Activated T-cell treated with anti-CD3 and anti-CD28 coated beads, Interleukin-2, amount 50 U/mL, for 72 hours (primary cell): ENCODE results near the gene CBLB. TPM values are rescaled to one million over a fixed set of nuclear protein-coding genes. Genes with fewer than 3 reads are reported as not detected.

Experiments
- ATAC-seq, 2 donors: fragments of 150-1000 bp; cut with Tn5 transposase; replicated peaks in 1 of 2; 2 replicates each; pipeline ENCODE4 v1.10.0; 2021; ENCODE audit warnings: moderate library complexity in 2 of 2, mild to moderate bottlenecking in 1 of 2
- DNase-seq, 2 donors: peaks; one replicate each; pipeline ENCODE4 v3.0.0; 2021 to 2022; ENCODE audit warnings: mixed read lengths in 1 of 2
- H3K27ac Mint-ChIP-seq: one replicate; pipeline ENCODE4 v1.8.0; 2022; ENCODE audit warnings: mild to moderate bottlenecking, moderate library complexity, mixed read lengths
- H3K27me3 Mint-ChIP-seq: one replicate; pipeline ENCODE4 v1.8.0; 2022; ENCODE audit warnings: low read depth, mixed read lengths
- H3K36me3 Mint-ChIP-seq, 2 donors: one replicate each; pipeline ENCODE4 v1.8.0; 2022; ENCODE audit warnings: mixed read lengths in 2 of 2, mild to moderate bottlenecking in 1 of 2; ENCODE audit not compliant: insufficient read depth in 2 of 2
- H3K4me1 Mint-ChIP-seq: one replicate; pipeline ENCODE4 v1.8.0; 2022; ENCODE audit warnings: low read depth, mixed read lengths
- H3K4me3 Mint-ChIP-seq, 2 donors: one replicate each; pipeline ENCODE4 v1.8.0; 2022; ENCODE audit warnings: mild to moderate bottlenecking in 2 of 2, mixed read lengths in 2 of 2, moderate library complexity in 2 of 2
- H3K9me3 Mint-ChIP-seq, 2 donors: one replicate each; pipeline ENCODE4 v1.8.0; 2022; ENCODE audit warnings: mixed read lengths in 2 of 2
- total RNA-seq, 2 donors: library from RNA; stranded (reverse); gene quantifications; one replicate each; pipeline ENCODE4 v1.2.3, GENCODE V29; 2022

Gene CBLB
- total RNA-seq, 2 donors from 2014 or later, result 159 to 191 TPM

DNA sequence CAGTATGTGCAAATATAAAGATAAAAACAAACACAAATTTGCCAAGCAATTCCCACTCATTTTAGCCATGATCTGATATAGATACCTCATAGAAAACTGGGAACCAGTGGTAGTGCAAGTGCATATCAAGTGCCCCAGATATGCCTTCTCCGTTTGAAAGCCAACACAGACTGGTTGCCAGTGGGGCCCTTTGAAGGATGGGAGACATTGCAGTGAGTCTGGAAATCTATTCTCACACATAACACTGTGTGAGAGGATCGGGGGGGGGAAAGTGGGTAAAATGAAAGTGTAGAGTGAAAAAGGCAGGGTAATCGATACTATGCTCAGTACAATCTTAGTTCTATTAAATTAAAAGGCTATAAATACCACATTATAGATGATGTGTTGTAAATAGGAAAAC is 83.0 kb downstream of the CBLB start:
- Mint-ChIP-seq H3K27ac (peak overlapping the region; percentile 99), H3K9me3 (no peaks in the 10 kb centered on the region), H3K36me3 (peaks cover 7 to 29% of the 10 kb centered on the region in 2 donors), H3K27me3 (no peaks in the 10 kb centered on the region), H3K4me3 (peak overlapping the region in 1 of 2 donors; percentile 86), H3K4me1 (peaks cover 69% of the 10 kb centered on the region)
- DNase-seq (peak in 1 of 2 donors; percentile 28), ATAC-seq (no peak)

DNA sequence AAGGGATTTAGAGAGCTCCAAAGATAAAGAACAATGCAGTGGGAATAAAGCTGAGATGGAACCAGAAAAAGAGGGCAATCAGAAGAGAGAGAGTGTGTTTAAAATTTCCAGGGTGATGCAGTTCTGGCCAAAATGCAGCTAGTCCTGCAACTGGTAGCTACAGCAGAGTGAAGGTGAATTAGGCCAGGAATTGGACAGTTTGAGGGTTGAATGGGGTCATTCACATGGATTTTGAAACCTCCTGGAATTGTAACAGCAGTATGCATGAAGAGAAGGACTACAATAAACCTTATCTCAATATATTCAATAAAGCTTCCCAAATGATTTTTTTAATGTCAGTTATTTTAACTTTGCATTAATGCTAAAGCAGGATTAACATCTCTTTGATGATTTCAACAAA is 85.2 kb downstream of the CBLB start:
- Mint-ChIP-seq H3K36me3 (peaks cover 7 to 31% of the 10 kb centered on the region in 2 donors), H3K4me3 (peak overlapping the region in 1 of 2 donors; percentile 14), H3K4me1 (peaks cover 60% of the 10 kb centered on the region), H3K27ac (peak overlapping the region; percentile 53), H3K27me3 (no peaks in the 10 kb centered on the region), H3K9me3 (no peaks in the 10 kb centered on the region)
- no peak for DNase-seq
- ATAC-seq, result no peak

GRCh38 chr3:105781871-105782270 is 86.9 kb downstream of the CBLB start:
- DNase-seq (no peak), ATAC-seq (no peak)
- Mint-ChIP-seq H3K9me3 (no peaks in the 10 kb centered on the region), H3K4me3 (peak overlapping the region in 1 of 2 donors; percentile 43), H3K36me3 (peaks cover 12 to 34% of the 10 kb centered on the region in 2 donors), H3K4me1 (peaks cover 65% of the 10 kb centered on the region), H3K27ac (peak overlapping the region; percentile 95), H3K27me3 (no peaks in the 10 kb centered on the region)

- Mint-ChIP-seq H3K36me3 (peaks cover 11 to 40% of the 10 kb centered on the region in 2 donors), H3K27ac (no peak overlapping the region), H3K4me3 (no peak overlapping the region), H3K27me3 (no peaks in the 10 kb centered on the region), H3K9me3 (no peaks in the 10 kb centered on the region), H3K4me1 (peaks cover 66% of the 10 kb centered on the region)
- DNase-seq (no peak), ATAC-seq (no peak)
These were observed 88.7 kb downstream of the CBLB start for GRCh38 chr3:105780107-105780506.

DNA sequence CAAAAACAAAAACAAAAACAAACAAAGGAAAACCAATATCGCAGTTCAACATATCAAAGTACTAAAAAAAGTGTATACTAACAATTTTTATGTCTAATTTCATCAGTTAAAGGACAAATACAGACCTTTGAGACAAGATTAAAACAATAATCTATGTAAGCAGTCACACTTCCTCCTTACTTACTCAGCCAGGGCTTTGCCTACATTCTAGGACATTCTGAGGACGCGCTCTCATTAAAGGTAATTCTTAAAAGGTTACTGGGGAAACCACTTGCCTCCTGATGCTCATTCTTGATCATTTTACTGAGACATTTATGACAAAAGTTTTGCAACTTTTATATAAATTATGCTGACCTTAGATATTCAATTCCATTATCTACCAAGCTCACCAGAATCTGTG is 93.4 kb downstream of the CBLB start:
- Mint-ChIP-seq H3K4me1 (peaks cover 80% of the 10 kb centered on the region), H3K36me3 (peaks cover 10 to 55% of the 10 kb centered on the region in 2 donors), H3K27ac (peak overlapping the region; percentile 51), H3K4me3 (peak overlapping the region; percentile 14 to 28), H3K27me3 (no peaks in the 10 kb centered on the region), H3K9me3 (no peaks in the 10 kb centered on the region)
- no peak for ATAC-seq
- no peak for DNase-seq

- peaks cover 10 to 54% of the 10 kb centered on the region in 2 donors for H3K36me3 Mint-ChIP-seq
- peak overlapping the region; percentile 76 for H3K27ac Mint-ChIP-seq
- DNase-seq (no peak), ATAC-seq (peak; percentile 71 to 74)
- H3K4me3 Mint-ChIP-seq, result peak overlapping the region; percentile 35 to 50
- H3K27me3 Mint-ChIP-seq, result no peaks in the 10 kb centered on the region
- H3K9me3 Mint-ChIP-seq, result no peaks in the 10 kb centered on the region
- H3K4me1 Mint-ChIP-seq, result peaks cover 88% of the 10 kb centered on the region
These were observed 94.2 kb downstream of the CBLB start for GRCh38 chr3:105774444-105775180.

DNA sequence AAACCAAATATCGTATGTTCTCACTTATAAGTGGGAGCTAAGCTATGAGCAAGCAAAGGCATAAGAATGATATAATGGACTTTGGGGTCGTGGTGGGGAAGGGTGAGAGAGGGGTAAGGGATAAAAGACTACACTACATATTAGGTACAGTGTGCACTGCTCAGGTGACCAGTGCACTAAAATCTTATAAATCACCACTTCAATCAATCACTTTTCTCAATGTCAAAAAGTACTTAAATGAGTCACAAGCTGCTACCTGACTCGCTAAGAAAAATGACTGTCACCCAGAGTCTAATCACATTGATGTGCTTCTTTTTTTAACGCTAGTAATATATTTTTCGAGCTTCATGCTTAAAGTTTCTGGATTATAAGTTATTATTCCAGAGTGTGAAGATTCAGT is 95.5 kb downstream of the CBLB start:
- no peaks in the 10 kb centered on the region for H3K27me3 Mint-ChIP-seq
- peak overlapping the region; percentile 14 for H3K27ac Mint-ChIP-seq
- DNase-seq, result no peak
- H3K36me3 Mint-ChIP-seq, result peaks cover 15 to 66% of the 10 kb centered on the region in 2 donors
- ATAC-seq, result peak; percentile 52 to 67
- H3K4me3 Mint-ChIP-seq, result peak overlapping the region in 1 of 2 donors; percentile 32
- H3K4me1 Mint-ChIP-seq, result peaks cover 100% of the 10 kb centered on the region
- peaks cover 0 to 1% of the 10 kb centered on the region in 2 donors for H3K9me3 Mint-ChIP-seq

GRCh38 chr3:105772635-105773034 is 96.2 kb downstream of the CBLB start:
- H3K9me3 Mint-ChIP-seq, result peaks cover 0 to 1% of the 10 kb centered on the region in 2 donors
- no peak overlapping the region for H3K4me3 Mint-ChIP-seq
- peak overlapping the region; percentile 14 for H3K27ac Mint-ChIP-seq
- H3K27me3 Mint-ChIP-seq, result no peaks in the 10 kb centered on the region
- ATAC-seq, result no peak
- DNase-seq, result no peak
- H3K36me3 Mint-ChIP-seq, result peaks cover 15 to 68% of the 10 kb centered on the region in 2 donors
- H3K4me1 Mint-ChIP-seq, result peaks cover 100% of the 10 kb centered on the region

DNA sequence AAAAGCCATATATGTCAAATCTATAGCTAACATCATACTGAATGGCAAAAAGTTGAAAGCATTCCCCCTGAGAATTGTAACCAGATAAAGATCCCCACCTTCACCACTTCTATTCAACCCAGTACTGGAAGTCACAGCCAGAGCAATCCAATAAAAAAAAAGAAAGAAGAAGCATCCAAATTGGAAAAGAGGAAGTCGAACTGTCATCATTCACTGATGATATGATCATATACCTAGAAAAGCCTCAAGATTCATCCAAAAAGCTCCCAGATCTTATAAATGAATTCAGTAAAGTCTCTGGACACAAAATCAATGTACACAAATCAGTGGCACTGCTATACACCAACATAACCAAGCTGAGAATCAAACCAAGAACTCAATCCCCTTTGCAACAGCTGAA is 97.4 kb downstream of the CBLB start:
- no peak overlapping the region for H3K27ac Mint-ChIP-seq

GRCh38 chr3:105770410-105770809 is 98.4 kb downstream of the CBLB start:
- DNase-seq (no peak), ATAC-seq (no peak)
- Mint-ChIP-seq H3K4me3 (no peak overlapping the region), H3K27me3 (no peaks in the 10 kb centered on the region), H3K9me3 (peaks cover 0 to 1% of the 10 kb centered on the region in 2 donors), H3K36me3 (peaks cover 12 to 60% of the 10 kb centered on the region in 2 donors), H3K4me1 (peaks cover 100% of the 10 kb centered on the region), H3K27ac (no peak overlapping the region)

More for the DNA sequence above, 97.4 kb downstream of the CBLB start:
- ATAC-seq, result no peak
- DNase-seq, result no peak
- Mint-ChIP-seq H3K9me3 (peaks cover 0 to 1% of the 10 kb centered on the region in 2 donors), H3K4me1 (peaks cover 100% of the 10 kb centered on the region), H3K36me3 (peaks cover 13 to 61% of the 10 kb centered on the region in 2 donors), H3K27me3 (no peaks in the 10 kb centered on the region), H3K4me3 (peak overlapping the region in 1 of 2 donors; percentile 6)

GRCh38 chr3:105767776-105768175 is 101.0 kb downstream of the CBLB start:
- H3K36me3 Mint-ChIP-seq, result peaks cover 22 to 68% of the 10 kb centered on the region in 2 donors
- H3K4me1 Mint-ChIP-seq, result peaks cover 91% of the 10 kb centered on the region
- DNase-seq (no peak), ATAC-seq (no peak)
- H3K4me3 Mint-ChIP-seq, result peak overlapping the region; percentile 39 to 92
- peak overlapping the region; percentile 91 for H3K27ac Mint-ChIP-seq
- H3K27me3 Mint-ChIP-seq, result no peaks in the 10 kb centered on the region
- peaks cover 2 to 7% of the 10 kb centered on the region in 2 donors for H3K9me3 Mint-ChIP-seq

DNA sequence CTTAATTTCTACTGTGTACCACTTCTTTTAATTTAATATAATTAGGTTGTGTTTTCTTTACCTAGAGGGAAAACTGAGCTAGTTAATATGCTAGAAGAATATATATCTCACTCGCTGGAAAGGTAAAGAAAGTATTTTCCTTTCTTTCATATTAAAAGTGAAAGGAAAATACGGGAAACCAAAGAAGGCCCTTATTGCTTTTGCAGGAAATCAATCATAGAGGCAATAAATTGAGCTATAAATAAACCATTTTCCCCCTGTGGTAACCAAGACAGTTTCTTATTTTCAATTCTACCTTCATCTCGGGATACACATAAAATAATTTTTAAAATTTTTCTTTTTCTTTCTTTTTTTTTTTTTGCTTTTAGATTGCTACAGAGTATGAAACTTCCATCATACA is 101.6 kb downstream of the CBLB start:
- H3K9me3 Mint-ChIP-seq, result peaks cover 4 to 12% of the 10 kb centered on the region in 2 donors
- DNase-seq (no peak), ATAC-seq (no peak)
- H3K27me3 Mint-ChIP-seq, result no peaks in the 10 kb centered on the region
- peak overlapping the region; percentile 39 to 92 for H3K4me3 Mint-ChIP-seq
- H3K27ac Mint-ChIP-seq, result peak overlapping the region; percentile 91
- peaks cover 28 to 70% of the 10 kb centered on the region in 2 donors for H3K36me3 Mint-ChIP-seq
- H3K4me1 Mint-ChIP-seq, result peaks cover 85% of the 10 kb centered on the region

DNA sequence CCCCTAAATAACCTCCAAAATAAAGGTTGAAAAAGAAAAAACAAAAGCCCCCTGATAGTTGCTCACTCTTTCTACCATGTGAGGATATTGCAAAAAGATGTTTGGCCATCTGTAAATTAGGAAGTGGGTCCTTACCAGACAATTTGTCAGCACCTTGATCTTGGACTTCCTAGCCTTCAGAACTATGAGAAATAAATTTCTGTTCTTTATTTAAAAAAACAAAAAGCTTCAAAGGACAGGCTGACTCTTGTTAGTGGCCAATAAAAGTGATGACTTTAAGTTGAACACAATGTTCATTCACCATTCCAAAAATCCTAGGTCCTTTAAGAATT is 103.5 kb downstream of the CBLB start:
- no peak for ATAC-seq
- H3K9me3 Mint-ChIP-seq, result peaks cover 12 to 17% of the 10 kb centered on the region in 2 donors
- H3K27ac Mint-ChIP-seq, result peak overlapping the region; percentile 5
- peaks cover 72% of the 10 kb centered on the region for H3K4me1 Mint-ChIP-seq
- H3K4me3 Mint-ChIP-seq, result peak overlapping the region; percentile 58 to 61
- no peaks in the 10 kb centered on the region for H3K27me3 Mint-ChIP-seq
- peaks cover 34 to 77% of the 10 kb centered on the region in 2 donors for H3K36me3 Mint-ChIP-seq
- DNase-seq, result no peak
